H9 (cell line): Measurements from ENCODE around the gene LRRC10. TPM values are rescaled to one million over a fixed set of nuclear protein-coding genes. Genes with fewer than 3 reads are reported as not detected.

ENCODE experiments used
- DNase-seq: peaks from one replicate; pipeline ENCODE4 v3.0.0-alpha.2; 2017
- H2AFZ ChIP-seq: one replicate; pipeline ENCODE4 v1.6.1; 2013; ENCODE audit warnings: mild to moderate bottlenecking, low read length, control low read depth, moderate library complexity
- H2AK5ac ChIP-seq: 2 replicates; pipeline ENCODE4 v1.6.1; 2013; ENCODE audit warnings: low read length, control low read depth, mixed read lengths; ENCODE audit not compliant: insufficient read length
- H2BK120ac ChIP-seq: one replicate; pipeline ENCODE4 v1.6.1; 2013; ENCODE audit warnings: low read depth, mild to moderate bottlenecking, low read length, control low read depth, inconsistent platforms; ENCODE audit not compliant: poor library complexity, severe bottlenecking
- H2BK12ac ChIP-seq: 2 replicates; pipeline ENCODE4 v1.6.1; 2013; ENCODE audit warnings: low read length, control low read depth, mixed read lengths, low read depth; ENCODE audit not compliant: insufficient read length
- H2BK15ac ChIP-seq: 2 replicates; pipeline ENCODE4 v1.6.1; 2013; ENCODE audit warnings: low read depth, low read length, control low read depth
- H2BK20ac ChIP-seq: one replicate; pipeline ENCODE4 v1.6.1; 2013; ENCODE audit warnings: low read depth, mild to moderate bottlenecking, low read length, control low read depth, inconsistent platforms; ENCODE audit not compliant: poor library complexity, severe bottlenecking
- H2BK5ac ChIP-seq: 2 replicates; pipeline ENCODE4 v1.6.1; 2013; ENCODE audit warnings: low read length, control low read depth, mixed read lengths; ENCODE audit not compliant: insufficient read length
- H3K14ac ChIP-seq: 2 replicates; pipeline ENCODE4 v1.6.1; 2013; ENCODE audit warnings: low read length, control low read depth; ENCODE audit not compliant: insufficient read depth
- H3K18ac ChIP-seq: 2 replicates; pipeline ENCODE4 v1.6.1; 2013; ENCODE audit warnings: low read depth, mild to moderate bottlenecking, mixed read lengths, low read length, control low read depth; ENCODE audit not compliant: insufficient read length
- H3K23ac ChIP-seq: 2 replicates; pipeline ENCODE4 v1.6.1; 2013; ENCODE audit warnings: low read length, control low read depth, mixed read lengths, low read depth; ENCODE audit not compliant: insufficient read length
- H3K23me2 ChIP-seq: 2 replicates; pipeline ENCODE4 v1.6.1; 2013; ENCODE audit warnings: low read depth, mild to moderate bottlenecking, mixed read lengths, low read length, control low read depth; ENCODE audit not compliant: insufficient read length, poor library complexity, severe bottlenecking
- H3K27ac ChIP-seq: 2 replicates; pipeline ENCODE4 v1.5.1; 2013; ENCODE audit warnings: low read length, control low read depth, mixed read lengths, low read depth; ENCODE audit not compliant: insufficient read length
- H3K27me3 ChIP-seq: 2 replicates; pipeline ENCODE4 v1.6.1; 2013; ENCODE audit warnings: low read length, control low read depth, inconsistent platforms; ENCODE audit not compliant: insufficient read depth
- H3K4ac ChIP-seq: 2 replicates; pipeline ENCODE4 v1.6.1; 2013; ENCODE audit warnings: low read depth, mild to moderate bottlenecking, control low read depth, inconsistent platforms, low read length, moderate library complexity
- H3K4me1 ChIP-seq: 2 replicates; pipeline ENCODE4 v1.6.1; 2013; ENCODE audit warnings: low read length, control low read depth, inconsistent platforms; ENCODE audit not compliant: insufficient read depth
- H3K4me2 ChIP-seq: 2 replicates; pipeline ENCODE4 v1.6.1; 2013; ENCODE audit warnings: low read length, control low read depth, mixed read lengths; ENCODE audit not compliant: insufficient read length, insufficient read depth
- H3K56ac ChIP-seq: 2 replicates; pipeline ENCODE4 v1.6.1; 2013; ENCODE audit warnings: low read depth, mild to moderate bottlenecking, mixed read lengths, low read length, control low read depth; ENCODE audit not compliant: insufficient read length
- H3K79me1 ChIP-seq: 2 replicates; pipeline ENCODE4 v1.6.1; 2013; ENCODE audit warnings: low read depth, mild to moderate bottlenecking, moderate library complexity, low read length, control low read depth, inconsistent platforms; ENCODE audit not compliant: insufficient read depth, poor library complexity, severe bottlenecking
- H3K79me2 ChIP-seq: 2 replicates; pipeline ENCODE4 v1.6.1; 2013; ENCODE audit warnings: low read length, control low read depth, inconsistent platforms; ENCODE audit not compliant: insufficient read depth
- H3K9ac ChIP-seq: 2 replicates; pipeline ENCODE4 v1.6.1; 2013; ENCODE audit warnings: low read length, control low read depth, mixed read lengths; ENCODE audit not compliant: insufficient read length; ENCODE audit errors: extremely low read depth
- H3K9me3 ChIP-seq: one replicate; pipeline ENCODE4 v1.6.1; 2013; ENCODE audit warnings: low read depth, low read length, inconsistent platforms; ENCODE audit not compliant: control insufficient read depth
- H3T11ph ChIP-seq: one replicate; pipeline ENCODE4 v1.6.1; 2013; ENCODE audit warnings: mild to moderate bottlenecking, low read length, control low read depth, inconsistent platforms
- H4K20me1 ChIP-seq: one replicate; pipeline ENCODE4 v1.6.1; 2013; ENCODE audit not compliant: control insufficient read depth, insufficient read length, insufficient read depth
- H4K5ac ChIP-seq: 2 replicates; pipeline ENCODE4 v1.6.1; 2013; ENCODE audit warnings: low read depth, mild to moderate bottlenecking, mixed read lengths, low read length, control low read depth; ENCODE audit not compliant: insufficient read length
- H4K8ac ChIP-seq: replicated peaks from 2 replicates; pipeline ENCODE4 v1.6.1; 2013; ENCODE audit warnings: low read length, control low read depth, mixed read lengths, low read depth; ENCODE audit not compliant: insufficient read length
- H4K91ac ChIP-seq: 2 replicates; pipeline ENCODE4 v1.6.1; 2013; ENCODE audit warnings: low read depth, mild to moderate bottlenecking, moderate library complexity, mixed read lengths, low read length, control low read depth; ENCODE audit not compliant: insufficient read length
- H3K27ac Mint-ChIP-seq, 3 experiments: 2 replicates in 2 of 3; 3 replicates in 1 of 3; pipeline ENCODE4 v1.8.0; 2020 to 2021; ENCODE audit warnings: mixed read lengths in 3 of 3, mild to moderate bottlenecking in 1 of 3, moderate library complexity in 1 of 3
- H3K27me3 Mint-ChIP-seq: 2 replicates; pipeline ENCODE4 v1.8.0; 2021; ENCODE audit warnings: low read depth, mild to moderate bottlenecking, moderate library complexity, mixed read lengths
- H3K36me3 Mint-ChIP-seq, 3 experiments: 2 replicates in 2 of 3; 3 replicates in 1 of 3; pipeline ENCODE4 v1.8.0; 2020 to 2021; ENCODE audit warnings: low read depth in 3 of 3, mixed read lengths in 3 of 3; ENCODE audit not compliant: insufficient read depth in 1 of 3
- H3K4me1 Mint-ChIP-seq, 2 experiments: 2 replicates each; pipeline ENCODE4 v1.8.0; 2020; ENCODE audit warnings: mixed read lengths in 2 of 2
- H3K4me3 Mint-ChIP-seq, 2 experiments: 2 replicates in 1 of 2; 3 replicates in 1 of 2; pipeline ENCODE4 v1.8.0; 2020 to 2021; ENCODE audit warnings: mild to moderate bottlenecking in 2 of 2, mixed read lengths in 2 of 2, moderate library complexity in 1 of 2
- H3K9me3 Mint-ChIP-seq, 2 experiments: 2 replicates in 1 of 2; 3 replicates in 1 of 2; pipeline ENCODE4 v1.8.0; 2020; ENCODE audit warnings: mild to moderate bottlenecking in 2 of 2, mixed read lengths in 2 of 2, moderate library complexity in 1 of 2
- WGBS: extraction: QIAGEN DNeasy Blood & Tissue Kit; methylation state at CpG from one replicate; pipeline ENCODE4 v1.1.7; 2013; ENCODE audit warnings: missing lambda C conversion rate, low lambda C conversion rate, mixed read lengths; ENCODE audit not compliant: insufficient read length; ENCODE audit errors: extremely low coverage; 5-methylcytosine and 5-hydroxymethylcytosine counted together
- total RNA-seq: library from RNA; stranded (reverse); gene quantifications from 2 replicates; pipeline ENCODE4 v1.2.1, GENCODE V29; 2021
- TF ChIP-seq, protein P1 (sequence below): fragments of 200-600 bp; sonication (generic); conservative IDR thresholded peaks from 3 replicates; pipeline ENCODE4 v1.8.0; 2021; ENCODE audit warnings: antibody characterized with exemption, mild to moderate bottlenecking

The LRRC10 gene
- total RNA-seq, 1 experiment from 2014 or later = not detected

DNA sequence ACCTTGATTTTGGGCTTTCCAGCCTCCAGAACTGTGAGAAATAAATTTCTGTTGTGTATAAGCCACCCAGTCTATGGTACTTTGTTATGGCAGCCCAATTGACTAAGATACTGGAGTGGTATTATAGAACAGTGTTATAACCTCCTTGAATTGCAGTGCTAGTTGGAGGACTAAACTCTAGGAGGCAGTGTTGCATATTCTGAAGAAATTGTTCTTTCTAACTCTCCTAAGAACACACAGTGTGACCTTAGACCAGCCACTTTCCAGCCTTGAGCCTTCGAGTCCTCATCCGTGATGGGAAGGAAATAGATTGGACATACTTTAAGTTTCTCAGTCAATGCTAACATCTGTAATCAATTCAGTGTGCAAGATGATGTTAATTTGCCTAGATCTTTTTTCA lies 22.4 kb upstream of the LRRC10 start:
- TF ChIP-seq, protein P1, sequence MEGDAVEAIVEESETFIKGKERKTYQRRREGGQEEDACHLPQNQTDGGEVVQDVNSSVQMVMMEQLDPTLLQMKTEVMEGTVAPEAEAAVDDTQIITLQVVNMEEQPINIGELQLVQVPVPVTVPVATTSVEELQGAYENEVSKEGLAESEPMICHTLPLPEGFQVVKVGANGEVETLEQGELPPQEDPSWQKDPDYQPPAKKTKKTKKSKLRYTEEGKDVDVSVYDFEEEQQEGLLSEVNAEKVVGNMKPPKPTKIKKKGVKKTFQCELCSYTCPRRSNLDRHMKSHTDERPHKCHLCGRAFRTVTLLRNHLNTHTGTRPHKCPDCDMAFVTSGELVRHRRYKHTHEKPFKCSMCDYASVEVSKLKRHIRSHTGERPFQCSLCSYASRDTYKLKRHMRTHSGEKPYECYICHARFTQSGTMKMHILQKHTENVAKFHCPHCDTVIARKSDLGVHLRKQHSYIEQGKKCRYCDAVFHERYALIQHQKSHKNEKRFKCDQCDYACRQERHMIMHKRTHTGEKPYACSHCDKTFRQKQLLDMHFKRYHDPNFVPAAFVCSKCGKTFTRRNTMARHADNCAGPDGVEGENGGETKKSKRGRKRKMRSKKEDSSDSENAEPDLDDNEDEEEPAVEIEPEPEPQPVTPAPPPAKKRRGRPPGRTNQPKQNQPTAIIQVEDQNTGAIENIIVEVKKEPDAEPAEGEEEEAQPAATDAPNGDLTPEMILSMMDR = peak; percentile 63
- Histone ChIP-seq H2BK20ac (no peak overlapping the region), H3K23me2 (no peaks in the 10 kb centered on the region), H3K9me3 (no peaks in the 10 kb centered on the region), H3K79me1 (no peaks in the 10 kb centered on the region), H3K79me2 (no peaks in the 10 kb centered on the region), H2BK15ac (no peak overlapping the region), H4K91ac (no peak overlapping the region), H4K20me1 (no peaks in the 10 kb centered on the region), H2AFZ (no peak overlapping the region), H3K27me3 (no peaks in the 10 kb centered on the region), H3K23ac (no peak overlapping the region), H3K4ac (no peak overlapping the region), H3K18ac (no peak overlapping the region), H2BK120ac (no peak overlapping the region), H3K27ac (no peak overlapping the region), H2BK12ac (no peak overlapping the region), H4K5ac (no peak overlapping the region), H3T11ph (no peak overlapping the region), H3K4me1 (no peaks in the 10 kb centered on the region; the same call in 1 of the 2 replicates), H3K14ac (no peak overlapping the region), H3K56ac (no peak overlapping the region), H3K4me2 (no peak overlapping the region), H3K9ac (no peak overlapping the region), H4K8ac (no peak overlapping the region), H2BK5ac (no peak overlapping the region), H2AK5ac (no peak overlapping the region)
- Mint-ChIP-seq H3K9me3 (no peaks in the 10 kb centered on the region; a peak in 1 of 5 replicates), H3K4me1 (peaks cover 7% of the 10 kb centered on the region in 2 experiments), H3K36me3 (no peaks in the 10 kb centered on the region), H3K27me3 (no peaks in the 10 kb centered on the region), H3K4me3 (no peak overlapping the region), H3K27ac (no peak overlapping the region)
- no CpG with 5 or more reads among the region's 2 CpGs for WGBS
- no peak for DNase-seq
